Endodermal cell (in vitro differentiated cells): ENCODE data around the gene EMD. TPM values are rescaled to one million over a fixed set of nuclear protein-coding genes. Genes with fewer than 3 reads are reported as not detected.

Experiments used
- DNase-seq: peaks from one replicate; pipeline ENCODE4 v3.0.0-alpha.2; 2017
- H3K27ac ChIP-seq: 2 replicates; pipeline ENCODE4 v1.5.1; 2013; ENCODE audit warnings: mild to moderate bottlenecking, low read depth, low read length, moderate library complexity
- H3K27me3 ChIP-seq: 2 replicates; pipeline ENCODE4 v1.6.1; 2013; ENCODE audit warnings: mild to moderate bottlenecking, low read length, moderate library complexity; ENCODE audit not compliant: insufficient read depth, control insufficient read depth, poor library complexity, severe bottlenecking
- H3K36me3 ChIP-seq: 2 replicates; pipeline ENCODE4 v1.7.0; 2013; ENCODE audit warnings: mild to moderate bottlenecking, low read length, moderate library complexity; ENCODE audit not compliant: control insufficient read depth, insufficient read depth
- H3K4me1 ChIP-seq: one replicate; pipeline ENCODE4 v1.7.0; 2013; ENCODE audit warnings: low read length; ENCODE audit not compliant: control insufficient read depth, insufficient read depth
- H3K4me3 ChIP-seq: 2 replicates; pipeline ENCODE4 v1.5.1; 2013; ENCODE audit warnings: mild to moderate bottlenecking, low read length, moderate library complexity
- H3K9ac ChIP-seq: 2 replicates; pipeline ENCODE4 v1.6.1; 2013; ENCODE audit warnings: mild to moderate bottlenecking, low read length, moderate library complexity; ENCODE audit not compliant: poor library complexity, severe bottlenecking; ENCODE audit errors: extremely low read depth
- H3K9me3 ChIP-seq: 2 replicates; pipeline ENCODE4 v1.6.1; 2013; ENCODE audit warnings: mild to moderate bottlenecking, low read length, moderate library complexity; ENCODE audit not compliant: control insufficient read depth
- H3K27ac Mint-ChIP-seq: 2 replicates; pipeline ENCODE4 v1.8.0; 2020; ENCODE audit warnings: mixed read lengths
- H3K27me3 Mint-ChIP-seq: 2 replicates; pipeline ENCODE4 v1.8.0; 2021; ENCODE audit warnings: mild to moderate bottlenecking, mixed read lengths; ENCODE audit not compliant: insufficient read depth
- H3K36me3 Mint-ChIP-seq: 2 replicates; pipeline ENCODE4 v1.8.0; 2020; ENCODE audit warnings: low read depth, mixed read lengths
- H3K4me1 Mint-ChIP-seq: 2 replicates; pipeline ENCODE4 v1.8.0; 2020; ENCODE audit warnings: mixed read lengths
- H3K4me3 Mint-ChIP-seq: 2 replicates; pipeline ENCODE4 v1.8.0; 2020; ENCODE audit warnings: mild to moderate bottlenecking, moderate library complexity, mixed read lengths
- H3K9me3 Mint-ChIP-seq: 2 replicates; pipeline ENCODE4 v1.8.0; 2020; ENCODE audit warnings: mild to moderate bottlenecking, mixed read lengths
- WGBS, 2 experiments: methylation state at CpG; one replicate each; pipeline versions ENCODE4 v1.1.5 to v1.1.7; 2013; ENCODE audit warnings: missing lambda C conversion rate in 2 of 2, mixed read lengths in 1 of 2; ENCODE audit not compliant: insufficient coverage in 1 of 2, insufficient read length in 1 of 2; 5-methylcytosine and 5-hydroxymethylcytosine counted together
- total RNA-seq, 2 donors: library from RNA; stranded (reverse); fragmentation: NEBNext Ultra II Directional in 1 of 2; extraction: Animal tissue kit (Norgen Biotek cat#: 25700) in 1 of 2; gene quantifications; 2 replicates in 1 of 2; 3 replicates in 1 of 2; pipeline ENCODE4 v1.2.1, GENCODE V29; 2021
- TF ChIP-seq, protein P1 (sequence below): fragments of 200-600 bp; sonication (generic); conservative IDR thresholded peaks from 2 replicates; pipeline ENCODE4 v1.5.0; 2021; ENCODE audit warnings: antibody characterized with exemption, mild to moderate bottlenecking

EMD gene
- total RNA-seq, 2 donors from 2014 or later, result 60.3 to 76.4 TPM

DNA sequence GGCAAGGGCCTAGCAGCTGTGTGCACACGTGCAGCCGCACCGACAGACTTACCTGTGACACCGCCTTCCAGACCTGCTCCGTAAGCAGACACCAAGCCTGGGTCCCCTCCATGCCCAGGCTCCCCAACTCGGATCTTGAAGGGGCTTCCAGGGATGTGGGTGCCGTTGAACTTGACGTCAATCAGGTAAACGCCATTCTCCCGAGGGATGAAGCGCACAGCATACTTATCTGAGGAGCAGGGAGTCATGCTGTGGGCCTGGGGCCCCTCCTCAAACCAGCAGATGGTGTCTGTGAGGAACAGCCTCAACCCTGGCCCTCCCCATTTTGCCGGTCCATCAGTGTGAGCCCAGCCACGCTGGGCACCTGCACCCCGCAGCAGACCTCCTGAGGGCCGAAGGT lies 29.1 kb upstream of the EMD start:
- 92 to 95% methylated on average over 8 to 15 of the region's 15 CpGs for WGBS, 2 experiments
- no peak overlapping the region for H3K4me3 Mint-ChIP-seq
- no peak overlapping the region for H3K9ac ChIP-seq
- no peaks in the 10 kb centered on the region for H3K27me3 ChIP-seq
- peaks cover 2% of the 10 kb centered on the region for H3K4me1 Mint-ChIP-seq
- DNase-seq, result no peak
- TF ChIP-seq, protein P1, sequence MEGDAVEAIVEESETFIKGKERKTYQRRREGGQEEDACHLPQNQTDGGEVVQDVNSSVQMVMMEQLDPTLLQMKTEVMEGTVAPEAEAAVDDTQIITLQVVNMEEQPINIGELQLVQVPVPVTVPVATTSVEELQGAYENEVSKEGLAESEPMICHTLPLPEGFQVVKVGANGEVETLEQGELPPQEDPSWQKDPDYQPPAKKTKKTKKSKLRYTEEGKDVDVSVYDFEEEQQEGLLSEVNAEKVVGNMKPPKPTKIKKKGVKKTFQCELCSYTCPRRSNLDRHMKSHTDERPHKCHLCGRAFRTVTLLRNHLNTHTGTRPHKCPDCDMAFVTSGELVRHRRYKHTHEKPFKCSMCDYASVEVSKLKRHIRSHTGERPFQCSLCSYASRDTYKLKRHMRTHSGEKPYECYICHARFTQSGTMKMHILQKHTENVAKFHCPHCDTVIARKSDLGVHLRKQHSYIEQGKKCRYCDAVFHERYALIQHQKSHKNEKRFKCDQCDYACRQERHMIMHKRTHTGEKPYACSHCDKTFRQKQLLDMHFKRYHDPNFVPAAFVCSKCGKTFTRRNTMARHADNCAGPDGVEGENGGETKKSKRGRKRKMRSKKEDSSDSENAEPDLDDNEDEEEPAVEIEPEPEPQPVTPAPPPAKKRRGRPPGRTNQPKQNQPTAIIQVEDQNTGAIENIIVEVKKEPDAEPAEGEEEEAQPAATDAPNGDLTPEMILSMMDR, result no peak
- H3K27me3 Mint-ChIP-seq, result no peaks in the 10 kb centered on the region
- no peak overlapping the region for H3K27ac ChIP-seq
- peaks cover 27% of the 10 kb centered on the region for H3K36me3 Mint-ChIP-seq
- H3K4me1 ChIP-seq, result no peaks in the 10 kb centered on the region
- H3K27ac Mint-ChIP-seq, result no peak overlapping the region
- H3K9me3 ChIP-seq, result no peaks in the 10 kb centered on the region
- H3K36me3 ChIP-seq, result peaks cover 54% of the 10 kb centered on the region
- H3K9me3 Mint-ChIP-seq, result peaks cover 35% of the 10 kb centered on the region
- no peak overlapping the region for H3K4me3 ChIP-seq

DNA sequence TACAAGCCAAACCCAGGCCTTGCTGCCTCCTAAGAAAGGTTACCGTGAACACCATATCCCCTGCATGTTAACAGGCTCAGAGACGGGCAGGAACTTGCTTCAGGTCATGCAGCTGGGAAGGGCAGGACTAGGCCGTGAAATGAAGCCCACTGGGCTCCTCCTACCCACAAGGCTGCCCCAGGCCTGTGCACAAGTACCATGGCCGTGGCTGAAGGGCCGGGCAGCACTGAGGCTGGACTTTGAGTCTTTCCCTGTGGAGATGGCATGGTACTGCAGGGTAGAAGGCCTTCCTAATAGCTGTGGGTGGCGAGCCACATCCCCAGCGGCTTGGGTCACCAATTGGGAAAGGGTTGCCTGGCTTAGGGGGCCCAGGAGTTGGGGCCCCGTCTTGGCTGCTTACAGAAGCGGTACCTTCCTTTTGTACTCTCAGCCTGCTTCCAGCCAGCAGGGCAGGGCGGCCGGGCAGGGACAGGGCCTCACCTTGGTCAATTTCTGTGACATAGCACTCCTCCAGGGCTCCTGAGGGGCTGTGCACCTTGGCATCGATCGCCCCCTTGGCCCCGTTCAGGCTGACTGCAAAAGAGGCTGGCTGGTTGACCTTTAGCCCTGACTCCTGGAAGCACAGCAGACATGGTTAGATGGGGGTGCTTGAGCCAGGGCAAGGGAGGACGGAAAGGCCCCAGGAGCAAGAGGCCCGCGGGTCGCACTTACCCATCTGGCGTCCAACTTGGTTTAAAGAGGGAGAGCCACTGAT lies 28.5 kb upstream of the EMD start:
- no peaks in the 10 kb centered on the region for H3K4me1 ChIP-seq
- no peak overlapping the region for H3K4me3 ChIP-seq
- Mint-ChIP-seq H3K27ac (no peak overlapping the region), H3K36me3 (peaks cover 27% of the 10 kb centered on the region), H3K4me3 (no peak overlapping the region), H3K9me3 (peaks cover 39% of the 10 kb centered on the region), H3K4me1 (peaks cover 2% of the 10 kb centered on the region), H3K27me3 (no peaks in the 10 kb centered on the region)
- 95 to 100% methylated on average over 4 to 19 of the region's 19 CpGs for WGBS, 2 experiments
- no peaks in the 10 kb centered on the region for H3K9me3 ChIP-seq
- no peak overlapping the region for H3K9ac ChIP-seq
- no peaks in the 10 kb centered on the region for H3K27me3 ChIP-seq
- no peak for DNase-seq
- TF ChIP-seq, protein P1, result no peak
- no peak overlapping the region for H3K27ac ChIP-seq
- peaks cover 58% of the 10 kb centered on the region for H3K36me3 ChIP-seq

DNA sequence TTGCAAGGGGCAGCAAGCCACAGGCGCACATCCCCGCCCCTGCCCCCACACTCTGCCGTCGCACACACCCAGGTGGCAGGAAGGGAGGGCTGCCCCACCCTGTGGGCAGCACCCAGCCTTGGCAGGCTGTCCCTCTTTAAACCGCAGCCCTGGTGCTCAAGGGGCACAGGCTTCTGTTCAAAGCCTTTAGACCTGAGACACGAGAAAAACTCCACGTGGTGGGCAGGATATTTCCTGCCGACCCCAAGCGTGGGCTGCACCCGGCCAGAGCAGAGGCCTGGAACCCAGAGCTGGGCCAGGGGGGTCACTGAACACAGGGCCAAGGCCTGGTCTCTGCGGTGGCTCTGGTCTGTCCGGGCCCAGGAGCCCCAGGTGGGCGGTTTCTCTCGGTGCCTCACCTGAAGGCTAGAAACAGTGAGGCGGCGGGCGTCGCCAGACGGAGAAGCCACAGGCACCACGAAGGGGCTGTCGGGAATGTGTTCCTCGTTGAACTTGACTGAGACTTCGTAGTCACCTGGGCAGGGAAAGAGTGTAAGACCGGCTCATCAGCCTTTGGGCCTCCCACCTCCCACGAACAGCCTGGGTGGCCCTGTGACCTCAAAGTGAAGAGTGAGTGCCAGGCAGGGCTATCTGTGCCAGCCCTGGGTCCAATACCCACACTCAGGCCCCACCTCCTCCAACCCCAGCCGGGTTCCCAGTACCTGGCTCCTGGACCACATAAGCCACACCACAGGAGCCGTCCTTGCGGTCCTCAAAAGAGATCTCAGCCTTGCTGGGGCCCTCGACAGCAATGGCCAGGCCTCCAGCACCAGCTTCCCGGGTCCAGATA lies 27.7 kb upstream of the EMD start:
- 96 to 97% methylated on average over 6 to 30 of the region's 30 CpGs for WGBS, 2 experiments
- no peak for DNase-seq
- Mint-ChIP-seq H3K4me3 (no peak overlapping the region), H3K27ac (no peak overlapping the region), H3K4me1 (peaks cover 2% of the 10 kb centered on the region), H3K9me3 (peaks cover 43% of the 10 kb centered on the region), H3K27me3 (no peaks in the 10 kb centered on the region), H3K36me3 (peaks cover 31% of the 10 kb centered on the region)
- Histone ChIP-seq H3K4me1 (no peaks in the 10 kb centered on the region), H3K9ac (no peak overlapping the region), H3K4me3 (no peak overlapping the region), H3K27me3 (no peaks in the 10 kb centered on the region), H3K36me3 (peaks cover 59% of the 10 kb centered on the region), H3K9me3 (no peaks in the 10 kb centered on the region), H3K27ac (no peak overlapping the region)
- TF ChIP-seq, protein P1, result no peak
